Globus pallidus (tissue), 1 donor: ENCODE results near the gene SPRY4.
"Not testable (repeated sequence)": the region's sequence is repeated elsewhere in the genome, so short reads cannot be mapped to it uniquely, and the experiment has no call there.

Source experiments
- DNase-seq: peaks from one replicate; pipeline ENCODE4 v3.0.0-alpha.2; 2015; ENCODE audit warnings: low spot score

SPRY4 gene

DNA sequence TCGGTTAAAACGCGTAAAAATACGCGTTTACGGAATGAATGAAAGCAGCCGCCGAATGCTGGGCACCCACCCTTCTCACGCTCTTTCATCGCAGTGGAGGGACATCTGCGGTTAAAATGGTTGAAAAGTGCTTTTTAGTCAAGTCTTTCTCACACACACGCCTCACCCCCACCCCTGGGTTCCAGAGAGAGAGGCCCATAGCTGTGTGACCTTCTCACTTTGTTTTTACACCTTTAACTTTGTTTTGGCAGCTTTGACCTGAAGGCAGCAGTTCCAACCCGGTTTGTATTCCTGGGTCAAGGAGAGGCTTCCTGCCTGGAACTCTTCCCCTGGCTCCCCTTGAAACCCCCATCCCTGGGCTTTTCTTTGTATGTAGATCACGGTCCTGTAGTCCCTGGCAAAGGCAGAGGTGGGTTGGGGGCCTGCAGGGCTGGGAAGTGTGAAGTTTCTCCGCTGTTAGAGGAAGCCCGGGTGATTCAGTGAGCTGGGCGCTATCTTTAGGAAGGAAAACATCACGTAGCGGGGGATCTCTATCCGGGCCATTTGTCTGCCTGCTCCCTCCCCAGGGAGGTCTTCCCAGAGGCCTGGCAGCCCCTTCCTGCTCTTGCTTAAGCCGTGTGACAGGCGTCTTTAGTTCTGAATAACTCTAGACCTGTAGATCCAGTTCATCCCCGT is 29.6 kb downstream of the SPRY4 start:
- no peak for DNase-seq

DNA sequence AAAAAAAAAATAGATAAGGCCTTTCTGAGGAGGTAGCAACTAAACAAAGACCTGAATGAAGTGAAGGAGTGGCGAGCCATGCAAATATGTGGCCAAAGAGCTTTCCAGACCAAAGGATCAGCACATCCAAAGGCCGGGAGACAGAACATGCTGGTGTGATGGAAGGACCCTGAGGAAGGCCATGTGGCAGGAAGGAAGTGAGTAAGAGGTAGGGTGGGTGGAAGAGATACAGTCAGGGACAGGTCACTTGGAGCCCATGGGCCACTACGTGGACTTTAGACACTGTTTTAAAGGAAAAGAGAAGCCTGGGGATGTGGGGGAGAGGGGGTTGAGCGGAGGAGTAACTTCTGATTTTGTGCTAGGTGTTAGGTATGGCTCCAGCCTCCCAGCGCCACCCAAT is 31.3 kb downstream of the SPRY4 start:
- DNase-seq: no peak

DNA sequence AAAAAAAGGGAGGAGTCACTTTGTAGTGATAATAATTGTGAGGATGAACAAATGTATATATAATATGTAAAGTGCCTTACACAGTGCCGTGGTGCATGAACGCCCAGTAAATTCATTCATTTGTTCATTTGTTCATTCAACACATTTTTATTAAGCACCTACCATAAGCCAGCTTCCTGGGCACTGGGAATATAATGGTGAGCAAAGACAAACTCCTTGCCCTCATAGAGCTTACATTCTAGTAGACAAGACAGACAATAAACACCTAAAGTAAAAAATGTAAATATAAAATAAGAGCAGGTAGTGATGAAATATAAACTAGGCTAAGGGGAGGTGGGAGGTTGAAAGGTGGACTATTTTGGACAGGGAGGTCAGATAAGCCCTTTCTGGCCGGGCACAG is 32.0 kb downstream of the SPRY4 start:
- no peak for DNase-seq

DNA sequence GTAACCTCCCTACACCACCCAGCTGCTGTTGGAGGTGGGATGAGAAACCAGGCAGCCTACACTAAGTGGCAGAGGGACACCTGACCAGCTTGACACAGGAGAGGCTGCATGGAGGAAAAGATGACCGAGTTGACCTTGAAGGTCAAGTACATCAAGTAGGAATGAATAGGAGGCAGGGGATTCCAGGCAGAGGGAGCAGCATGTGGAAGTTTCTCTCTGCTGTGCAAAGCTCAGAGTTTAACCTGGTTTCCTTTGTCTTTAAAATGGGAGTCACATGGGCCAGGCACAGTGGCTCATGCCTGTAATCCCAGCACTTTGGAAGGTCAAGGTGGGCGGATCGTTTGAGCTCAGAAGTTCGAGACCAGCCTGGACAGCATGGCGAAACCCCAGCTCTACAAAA is 32.6 kb downstream of the SPRY4 start:
- DNase-seq: no peak

DNA sequence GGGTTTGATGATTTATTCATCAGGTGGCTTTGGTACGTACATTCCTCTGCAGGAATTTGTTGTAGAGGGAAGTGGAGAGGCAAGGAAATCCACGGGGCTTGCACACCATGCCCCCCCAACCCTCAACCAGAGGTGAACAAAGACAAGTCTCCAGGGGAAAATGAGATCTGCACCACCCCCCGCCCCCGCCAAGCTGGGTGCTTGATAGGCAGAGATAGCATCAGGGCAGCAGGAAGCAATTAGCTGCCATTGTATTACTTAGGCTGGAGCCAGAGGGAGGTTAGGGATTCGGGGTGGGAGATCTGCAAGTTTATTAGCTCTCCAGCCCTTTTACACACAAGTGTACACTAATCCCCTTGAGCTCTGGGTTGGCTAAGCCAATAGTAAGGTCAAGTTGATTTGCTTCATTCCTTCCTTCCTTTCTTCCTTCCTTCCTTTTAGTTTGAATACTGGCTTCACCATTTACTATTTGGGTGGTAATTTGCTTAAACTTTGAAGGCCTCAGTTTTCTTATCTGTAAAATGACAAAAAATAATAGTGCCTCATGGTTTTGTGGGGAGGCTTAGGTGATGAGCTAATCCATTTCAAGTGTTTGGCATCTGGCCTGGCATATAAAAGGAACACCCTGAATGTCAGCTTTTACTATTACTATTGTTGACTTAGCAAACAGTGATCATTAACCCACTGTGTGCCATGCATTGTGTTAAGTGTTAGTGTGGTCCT is 34.1 kb downstream of the SPRY4 start:
- no peak for DNase-seq

DNA sequence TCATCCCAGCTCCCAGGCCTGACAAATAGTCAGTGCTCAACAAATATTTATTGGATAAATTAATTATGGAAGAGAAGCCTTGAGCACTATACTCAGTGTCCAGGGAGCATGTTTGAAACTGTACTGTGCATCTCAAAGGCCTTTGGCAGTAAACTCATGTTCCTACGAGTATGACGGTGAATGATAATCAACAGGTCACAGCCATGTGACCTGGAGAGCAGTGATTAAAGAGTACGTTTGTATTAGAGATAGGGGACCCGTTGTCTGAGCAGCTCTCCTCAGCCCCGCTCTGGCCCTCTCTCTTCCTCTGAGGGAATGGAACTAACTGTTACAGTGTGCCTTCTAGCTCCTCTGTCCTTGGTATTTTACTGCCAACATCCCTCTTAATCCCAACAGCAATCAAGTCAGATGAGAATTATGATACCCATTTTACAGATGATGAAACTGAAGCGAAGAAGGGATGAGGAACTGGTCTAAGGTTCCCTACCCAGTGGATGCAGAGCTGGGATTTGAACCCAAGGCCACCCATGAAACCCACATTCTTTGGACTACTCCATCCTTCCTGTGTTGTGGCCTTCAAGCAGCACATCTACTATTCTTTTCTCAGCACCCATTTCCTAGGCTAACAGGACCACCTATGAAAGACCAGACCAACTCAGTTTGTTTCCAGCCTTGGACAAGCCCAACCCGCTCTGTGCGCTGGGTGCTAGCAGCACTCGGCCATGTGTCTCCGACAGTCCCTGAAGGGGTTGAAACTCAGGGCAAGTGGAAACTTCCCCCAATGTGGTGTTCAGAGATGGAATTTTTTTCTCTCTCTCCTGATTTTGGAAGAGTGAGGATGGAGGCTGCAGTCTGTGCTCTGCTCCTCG is 34.9 kb downstream of the SPRY4 start:
- DNase-seq: no peak

DNA sequence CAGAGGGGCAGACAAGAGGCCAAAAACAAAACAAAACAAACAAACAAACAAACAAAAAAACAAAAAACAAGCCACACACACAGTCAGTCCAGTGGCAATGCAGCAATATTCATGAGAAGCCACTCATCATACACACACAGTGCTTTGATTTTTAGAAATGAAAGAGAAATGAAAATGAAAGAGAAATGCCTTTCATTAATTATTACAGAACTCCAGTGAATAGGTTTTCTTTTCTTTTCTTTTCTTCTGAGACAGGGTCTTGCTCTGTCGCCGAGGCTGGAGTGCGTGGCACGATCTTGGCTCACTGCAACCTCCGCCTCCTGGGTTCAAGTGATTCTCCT is 36.9 kb downstream of the SPRY4 start:
- no peak for DNase-seq

DNA sequence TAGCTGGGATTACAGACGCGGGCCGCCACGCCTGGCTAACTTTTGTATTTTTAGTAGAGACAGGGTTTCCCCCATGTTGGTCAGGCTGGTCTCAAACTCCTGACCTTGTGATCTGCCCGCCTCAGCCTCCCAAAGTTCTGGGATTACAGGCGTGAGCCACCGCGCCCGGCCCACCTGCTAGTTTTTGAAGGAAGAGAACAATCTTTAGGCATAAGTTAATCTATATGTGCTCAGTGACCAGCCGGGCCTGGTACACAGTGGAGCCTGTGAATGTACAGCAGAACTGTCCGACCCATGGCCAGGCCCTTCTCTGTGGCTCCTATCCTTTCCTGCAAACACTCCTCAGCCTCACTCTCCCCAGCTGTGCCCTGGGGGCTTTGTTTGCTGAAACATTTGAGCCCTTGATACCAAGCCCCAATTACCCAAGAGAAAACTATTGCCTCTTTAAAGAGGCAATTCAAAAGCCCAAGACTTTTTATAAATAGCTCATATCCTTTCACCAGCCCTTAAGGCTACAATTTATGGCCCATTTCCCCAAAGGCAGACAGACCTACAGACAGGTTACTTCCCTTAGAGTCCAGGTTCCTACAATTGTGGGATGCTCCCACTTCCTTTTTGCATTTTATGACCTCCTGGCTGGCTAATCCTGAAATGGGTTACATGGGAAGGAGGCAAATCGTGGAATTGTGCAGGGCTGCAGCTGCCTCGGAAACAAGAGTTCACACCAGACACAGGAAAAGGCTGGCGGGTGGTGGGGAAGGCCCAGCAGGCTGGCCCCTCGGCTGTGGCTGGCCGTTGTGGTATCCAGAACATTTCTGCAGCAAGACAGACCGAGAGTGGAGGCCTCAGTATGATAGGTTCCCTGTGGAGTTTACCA is 37.5 kb downstream of the SPRY4 start:
- no peak for DNase-seq

DNA sequence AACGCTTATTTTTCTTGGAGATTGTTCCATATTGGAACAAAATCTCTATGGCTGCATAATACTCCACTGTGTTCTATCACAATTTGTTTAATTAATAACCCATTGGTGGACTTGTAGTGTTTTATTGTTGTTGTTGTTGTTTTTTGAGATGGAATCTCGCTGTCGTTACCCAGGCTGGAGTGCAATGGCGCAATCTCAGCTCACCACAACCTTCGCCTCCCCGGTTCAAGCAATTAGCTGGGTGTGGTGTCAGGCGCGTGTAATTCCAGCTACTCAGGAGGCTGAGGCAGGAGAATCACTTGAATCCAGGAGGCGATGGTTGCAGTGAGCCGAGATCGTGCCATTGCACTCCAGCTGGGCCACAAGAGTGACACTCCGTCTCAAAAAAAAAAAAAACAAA is 38.7 kb downstream of the SPRY4 start:
- no peak for DNase-seq

DNA sequence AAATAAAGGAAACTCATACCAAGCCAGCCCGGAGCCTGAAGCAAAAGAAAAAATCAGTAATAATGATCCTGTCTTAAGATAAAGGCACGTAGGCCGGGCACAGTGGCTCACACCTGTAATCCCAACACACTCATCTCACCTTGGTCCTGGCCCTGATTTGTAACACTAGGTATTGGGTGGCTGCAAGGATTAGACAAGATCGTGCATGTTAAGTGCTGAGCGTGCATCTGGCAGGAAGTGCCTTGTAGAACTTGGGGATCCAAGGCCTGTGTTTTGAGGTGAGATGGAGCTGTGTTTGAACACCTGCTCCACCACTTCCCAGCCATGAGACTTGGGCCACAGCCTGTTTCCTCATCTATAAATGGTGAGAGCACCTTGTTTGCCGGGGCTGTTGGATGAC is 41.5 kb downstream of the SPRY4 start:
- DNase-seq: no peak

DNA sequence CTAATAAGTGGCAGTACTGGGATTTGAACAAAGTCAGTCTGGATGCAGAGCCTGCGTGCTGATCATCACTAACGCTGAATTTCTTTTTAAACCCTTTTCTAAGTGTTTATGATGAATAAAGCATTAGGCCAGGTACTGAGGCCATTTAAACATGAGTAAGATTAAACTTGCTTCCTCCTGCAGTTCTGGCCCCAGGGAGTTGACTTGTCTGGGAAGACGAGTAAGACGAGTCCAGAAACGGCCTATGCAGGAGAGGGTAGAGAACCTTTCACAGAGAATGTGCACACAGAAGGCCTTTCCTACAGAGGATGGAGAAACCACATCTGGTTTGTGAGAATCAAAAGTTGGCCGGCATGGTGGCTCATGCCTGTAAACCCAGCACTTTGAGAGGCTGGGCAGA is 42.9 kb downstream of the SPRY4 start:
- no peak for DNase-seq

DNA sequence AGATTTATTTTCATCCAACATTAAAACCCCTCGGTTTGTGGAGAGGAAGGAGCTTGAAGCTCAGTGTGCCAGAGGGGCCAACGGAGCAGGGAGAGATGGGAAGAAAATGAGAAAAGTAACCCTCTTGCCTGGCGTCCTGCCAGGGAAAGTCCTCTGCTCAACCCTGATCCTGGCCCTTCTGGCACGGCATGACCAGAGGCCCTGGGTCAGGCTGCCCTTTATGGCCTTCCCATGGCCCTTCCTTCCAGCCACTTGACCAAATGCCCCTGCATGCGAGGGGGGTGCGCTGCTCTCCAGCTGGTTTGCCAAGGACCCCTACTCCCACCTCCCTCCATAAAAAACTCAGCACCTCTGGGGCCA is 43.8 kb downstream of the SPRY4 start:
- DNase-seq: no peak

DNA sequence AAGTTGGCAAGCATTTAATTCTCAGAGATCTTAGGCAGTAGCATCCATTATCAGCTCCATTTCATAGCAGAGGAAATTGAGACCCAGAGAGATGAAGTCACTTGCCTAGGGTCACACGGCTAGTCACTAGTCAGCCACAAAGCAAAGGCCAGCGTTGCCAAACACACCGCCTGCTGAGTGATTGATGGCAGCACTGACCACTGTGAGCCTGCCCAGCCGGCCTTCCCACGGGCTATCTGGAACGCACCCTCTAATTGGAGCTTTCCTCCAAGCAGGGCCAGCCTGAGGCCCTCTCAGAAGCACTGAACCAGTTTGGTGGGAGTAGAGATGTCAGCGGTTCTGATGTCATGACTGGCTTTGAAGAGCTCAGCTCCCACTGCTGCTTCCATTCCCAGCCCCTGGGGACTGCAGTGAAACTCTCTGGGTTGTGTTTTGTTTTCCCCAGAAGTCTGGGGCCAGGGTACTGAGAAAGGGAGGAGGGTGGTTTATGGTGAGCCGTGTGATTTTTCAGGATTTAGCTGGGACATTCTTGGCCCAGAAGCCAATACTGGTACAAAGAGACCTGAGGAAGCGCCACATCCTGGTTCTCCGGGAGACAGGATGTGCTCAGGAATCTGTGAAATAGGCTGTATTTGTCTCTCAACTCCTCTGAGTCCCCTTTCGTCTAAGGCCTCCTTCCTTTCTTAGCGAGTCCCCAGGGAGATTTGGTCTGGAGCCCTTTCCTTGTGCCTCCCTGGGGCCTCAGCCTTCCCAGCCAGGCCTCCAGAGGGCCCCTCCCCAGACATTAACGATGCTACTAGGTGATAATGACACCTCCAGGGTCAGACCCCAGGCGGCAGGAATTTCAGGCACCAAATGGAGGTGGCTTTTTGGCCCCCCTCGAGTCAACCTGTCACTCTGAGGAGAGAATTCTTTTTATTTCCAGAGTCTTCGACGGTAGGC is 44.5 kb downstream of the SPRY4 start:
- DNase-seq: no peak

DNA sequence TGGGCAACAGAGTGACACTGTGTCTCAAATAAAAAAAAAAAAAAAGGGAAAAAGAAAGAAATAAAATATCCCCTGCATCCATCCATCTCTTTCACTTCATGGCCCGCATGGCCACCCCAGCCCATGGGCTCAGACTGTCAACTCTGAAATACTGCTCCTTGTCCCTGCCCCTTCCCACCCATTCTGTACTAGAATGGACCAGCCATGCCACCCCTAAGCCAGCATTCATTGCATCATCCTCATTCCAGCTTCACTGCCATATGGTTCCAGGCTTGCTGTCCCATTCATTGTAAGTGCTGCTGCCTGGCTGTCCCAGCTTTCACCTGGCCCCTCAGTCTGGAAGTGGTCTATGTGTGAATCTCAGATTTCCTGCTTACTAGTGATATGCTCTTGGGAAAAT is 46.2 kb downstream of the SPRY4 start:
- DNase-seq: no peak

DNA sequence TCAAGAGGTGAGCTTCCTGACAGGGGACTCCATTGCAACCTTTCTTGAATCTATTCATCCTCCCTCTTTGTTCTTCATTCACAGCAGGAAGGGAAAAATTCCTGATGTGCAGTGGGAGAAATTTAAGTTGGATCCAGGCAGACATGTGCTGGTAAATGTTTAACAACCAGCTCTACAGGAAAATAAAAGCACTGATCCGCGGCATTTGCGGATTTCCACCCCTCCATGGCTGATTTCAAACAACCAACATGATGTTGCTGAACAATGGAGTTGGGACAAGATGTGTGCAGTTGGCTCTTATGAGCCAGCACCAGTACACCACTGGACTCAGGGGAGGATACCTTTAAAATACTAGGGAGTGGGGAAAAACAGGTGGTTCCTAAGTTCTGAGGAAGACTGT is 47.0 kb downstream of the SPRY4 start:
- DNase-seq: no peak

DNA sequence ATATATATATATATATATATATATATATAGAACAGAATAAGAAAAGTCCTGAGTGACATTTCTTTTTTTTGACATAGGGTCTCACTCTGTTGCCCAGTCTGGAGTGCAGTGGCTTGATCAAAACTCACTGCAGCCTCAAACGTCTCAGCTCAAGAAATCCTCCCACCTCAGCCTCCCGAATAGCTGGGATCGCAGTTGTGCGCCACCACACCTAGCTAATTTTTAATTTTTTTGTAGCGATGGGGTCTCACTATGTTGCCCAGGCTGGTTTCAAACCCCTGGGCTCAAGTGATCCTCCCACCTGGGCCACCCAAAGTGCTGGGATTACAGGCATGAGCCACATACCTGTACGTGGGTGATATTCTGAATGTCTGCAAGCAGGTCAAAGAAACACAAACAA is 48.3 kb downstream of the SPRY4 start:
- no peak for DNase-seq

DNA sequence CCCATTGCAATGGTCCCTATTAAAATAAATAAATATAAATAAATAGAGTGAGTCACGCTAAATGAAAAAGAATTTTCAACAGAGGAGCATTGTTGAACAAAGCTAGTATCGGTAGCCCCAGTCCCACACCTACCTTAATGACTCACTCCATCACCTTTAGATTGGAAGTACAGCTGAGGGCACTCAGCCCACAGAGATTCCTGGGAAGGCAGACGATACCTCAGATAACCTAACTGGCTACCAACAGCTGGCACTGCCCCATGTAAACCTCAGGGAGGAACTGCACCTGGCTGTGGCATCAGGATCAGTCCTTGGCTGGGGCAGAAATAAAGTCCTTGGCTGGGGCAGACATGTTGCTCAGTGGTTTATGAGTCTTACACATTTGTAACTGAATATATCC is 49.3 kb downstream of the SPRY4 start:
- DNase-seq: no peak

DNA sequence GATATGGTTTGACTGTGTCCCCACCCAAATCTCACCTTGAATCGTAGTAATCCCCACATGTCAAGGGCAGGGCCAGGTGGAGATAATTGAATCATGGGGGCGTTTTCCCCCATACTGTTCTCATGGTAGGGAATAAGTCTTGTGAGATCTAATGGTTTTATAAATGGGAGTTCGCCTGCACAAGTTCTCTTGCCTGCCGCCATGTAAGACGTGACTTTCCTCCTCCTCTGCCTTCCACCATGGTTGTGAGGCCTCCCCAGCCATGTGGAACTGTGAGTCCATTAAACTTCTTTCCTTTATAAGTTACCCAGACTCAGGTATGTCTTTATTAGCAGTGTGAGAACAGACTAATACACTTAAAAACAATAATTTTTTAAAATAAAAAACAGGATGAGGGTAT is 52.2 kb downstream of the SPRY4 start:
- DNase-seq: not testable (repeated sequence)

DNA sequence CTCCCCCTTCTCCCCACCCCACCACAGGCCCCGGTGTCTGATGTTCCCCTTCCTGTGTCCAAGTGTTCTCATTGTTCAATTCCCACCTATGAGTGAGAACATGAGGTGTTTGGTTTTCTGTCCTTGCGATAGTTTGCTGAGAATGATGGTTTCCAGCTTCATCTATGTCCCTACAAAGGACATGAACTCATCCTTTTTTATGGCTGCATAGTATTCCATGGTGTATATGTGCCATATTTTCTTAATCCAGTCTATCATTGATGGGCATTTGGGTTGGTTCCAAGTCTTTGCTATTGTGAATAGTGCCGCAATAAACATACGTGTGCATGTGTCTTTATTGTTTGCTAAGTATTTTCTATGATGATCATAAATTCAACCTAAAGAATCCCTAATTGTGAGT is 60.7 kb downstream of the SPRY4 start:
- not testable (repeated sequence) for DNase-seq

DNA sequence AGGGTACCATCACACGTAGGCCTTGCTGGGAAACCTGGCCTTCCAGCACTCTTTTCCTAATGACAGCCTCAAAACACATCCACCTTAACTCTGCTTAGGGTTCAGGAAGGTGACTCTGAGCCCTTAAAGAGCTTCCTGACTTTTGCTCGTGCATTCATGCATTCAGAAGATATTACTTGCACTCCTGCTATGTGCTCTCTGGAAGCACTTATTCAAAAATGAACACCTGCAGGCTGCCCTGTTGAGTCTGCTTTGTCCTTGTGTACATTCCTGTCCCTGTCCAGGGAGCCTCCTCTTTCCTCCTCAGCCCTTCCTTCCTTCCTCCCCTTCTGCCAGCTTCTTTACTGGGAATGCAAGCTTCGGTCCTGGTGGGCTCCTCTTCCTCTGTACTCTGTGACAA is 61.5 kb downstream of the SPRY4 start:
- no peak for DNase-seq

DNA sequence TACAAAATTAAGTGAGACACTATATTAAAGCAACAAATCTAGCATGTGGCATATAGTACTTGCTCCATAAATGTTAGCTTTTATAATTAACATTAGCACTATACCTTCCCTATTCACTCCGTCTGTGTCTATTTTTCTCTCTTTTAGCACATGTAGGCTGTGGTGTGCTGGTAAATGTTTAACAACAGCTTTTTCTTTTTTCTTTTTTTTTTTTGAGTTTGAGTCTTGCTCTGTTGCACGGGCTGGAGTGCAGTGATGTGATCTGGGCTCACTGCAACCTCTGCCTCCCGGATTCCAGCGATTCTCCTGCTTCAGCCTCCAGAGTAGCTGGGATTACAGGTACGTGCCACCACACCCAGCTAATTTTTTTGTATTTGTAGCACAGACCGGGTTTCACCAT is 62.1 kb downstream of the SPRY4 start:
- DNase-seq: no peak
